NOMO-1 treated with dmso at 0.1 percent for 144 hours (cell line): ENCODE results near the gene USP43.
"Not testable (repeated sequence)": the region's sequence is repeated elsewhere in the genome, so short reads cannot be mapped to it uniquely, and the experiment has no call there.

Experiments used
- DNase-seq: peaks from one replicate; lab custom pipeline; 2025; ENCODE audit not compliant: unreplicated experiment; lab: John Stamatoyannopoulos, UW

USP43 gene

GRCh38 chr17:9658593-9659211 is 13.4 kb downstream of the USP43 start:
- no peak for DNase-seq

GRCh38 chr17:9661027-9661426 is 15.7 kb downstream of the USP43 start:
- no peak for DNase-seq

GRCh38 chr17:9663511-9663910 is 18.2 kb downstream of the USP43 start:
- not testable (repeated sequence) for DNase-seq

GRCh38 chr17:9666461-9667050 is 21.2 kb downstream of the USP43 start:
- no peak for DNase-seq

GRCh38 chr17:9668517-9668916 is 23.2 kb downstream of the USP43 start:
- no peak for DNase-seq

GRCh38 chr17:9669551-9670008 is 24.3 kb downstream of the USP43 start:
- DNase-seq: no peak

GRCh38 chr17:9670596-9670995 is 25.3 kb downstream of the USP43 start:
- DNase-seq: no peak

- no peak for DNase-seq
These were observed 26.2 kb downstream of the USP43 start for GRCh38 chr17:9671559-9671958.

- no peak for DNase-seq
These were observed 26.9 kb downstream of the USP43 start for GRCh38 chr17:9672266-9672665.

GRCh38 chr17:9672691-9673090 is 27.4 kb downstream of the USP43 start:
- DNase-seq: no peak

- DNase-seq: no peak
These were observed 30.8 kb downstream of the USP43 start for GRCh38 chr17:9676084-9676483.

- DNase-seq: no peak
These were observed 31.5 kb downstream of the USP43 start for GRCh38 chr17:9676820-9677310.

GRCh38 chr17:9677411-9677810 is 32.1 kb downstream of the USP43 start:
- no peak for DNase-seq

GRCh38 chr17:9677896-9678295 is 32.6 kb downstream of the USP43 start:
- DNase-seq: no peak

GRCh38 chr17:9684955-9685621 is 39.8 kb downstream of the USP43 start:
- no peak for DNase-seq

- no peak for DNase-seq
These were observed 48.4 kb downstream of the USP43 start for GRCh38 chr17:9693755-9694154.

- no peak for DNase-seq
These were observed 51.1 kb downstream of the USP43 start for GRCh38 chr17:9696279-9697044.

GRCh38 chr17:9700136-9700535 is 54.8 kb downstream of the USP43 start:
- DNase-seq: no peak

- DNase-seq: no peak
These were observed 55.6 kb downstream of the USP43 start for GRCh38 chr17:9700754-9701476.

GRCh38 chr17:9702482-9702881 is 57.2 kb downstream of the USP43 start:
- no peak for DNase-seq
